ENCODE data around the gene CHRNA7. TPM values are rescaled to one million over a fixed set of nuclear protein-coding genes. Genes with fewer than 3 reads are reported as not detected.

Gene CHRNA7
- total RNA-seq, 1 donor from 2014 or later = 9.5 TPM

- DNase-seq (ENCODE audit: low read depth, low spot score) = no peak
- Mint-ChIP-seq H3K4me1 (peaks cover 13% of the 10 kb centered on the region), H3K27me3 (ENCODE audit: low read depth) (no peaks in the 10 kb centered on the region)
These were observed 66.8 kb downstream of the CHRNA7 start for GRCh38 chr15:32096916-32097617.

GRCh38 chr15:32098033-32098432 lies 67.7 kb downstream of the CHRNA7 start:
- DNase-seq (ENCODE audit: low read depth, low spot score) = no peak
- no peaks in the 10 kb centered on the region for H3K36me3 Mint-ChIP-seq (ENCODE audit: low read depth)
- no peak overlapping the region for H3K27ac Mint-ChIP-seq (ENCODE audit: unreplicated experiment)
- H3K27me3 Mint-ChIP-seq (ENCODE audit: low read depth) = no peaks in the 10 kb centered on the region
- TF ChIP-seq CTCF (conservative IDR thresholded peaks at IDR 0.05) = no peak
- H3K4me1 Mint-ChIP-seq = peaks cover 13% of the 10 kb centered on the region
- no peak overlapping the region for H3K4me3 Mint-ChIP-seq
- no peaks in the 10 kb centered on the region for H3K9me3 Mint-ChIP-seq

More at GRCh38 chr15:32096916-32097617, 66.8 kb downstream of the CHRNA7 start:
- Mint-ChIP-seq H3K9me3 (no peaks in the 10 kb centered on the region), H3K4me3 (no peak overlapping the region), H3K27ac (ENCODE audit: unreplicated experiment) (no peak overlapping the region), H3K36me3 (ENCODE audit: low read depth) (no peaks in the 10 kb centered on the region)
- no peak for TF ChIP-seq CTCF (conservative IDR thresholded peaks at IDR 0.05)

GRCh38 chr15:32099097-32099785 lies 68.9 kb downstream of the CHRNA7 start:
- no peaks in the 10 kb centered on the region for H3K27me3 Mint-ChIP-seq (ENCODE audit: low read depth)
- peaks cover 3% of the 10 kb centered on the region for H3K36me3 Mint-ChIP-seq (ENCODE audit: low read depth)
- peaks cover 13% of the 10 kb centered on the region for H3K4me1 Mint-ChIP-seq
- no peak for DNase-seq (ENCODE audit: low read depth, low spot score)
- H3K9me3 Mint-ChIP-seq = no peaks in the 10 kb centered on the region
- TF ChIP-seq CTCF (conservative IDR thresholded peaks at IDR 0.05) = no peak
- H3K27ac Mint-ChIP-seq (ENCODE audit: unreplicated experiment) = no peak overlapping the region
- H3K4me3 Mint-ChIP-seq = no peak overlapping the region

DNA sequence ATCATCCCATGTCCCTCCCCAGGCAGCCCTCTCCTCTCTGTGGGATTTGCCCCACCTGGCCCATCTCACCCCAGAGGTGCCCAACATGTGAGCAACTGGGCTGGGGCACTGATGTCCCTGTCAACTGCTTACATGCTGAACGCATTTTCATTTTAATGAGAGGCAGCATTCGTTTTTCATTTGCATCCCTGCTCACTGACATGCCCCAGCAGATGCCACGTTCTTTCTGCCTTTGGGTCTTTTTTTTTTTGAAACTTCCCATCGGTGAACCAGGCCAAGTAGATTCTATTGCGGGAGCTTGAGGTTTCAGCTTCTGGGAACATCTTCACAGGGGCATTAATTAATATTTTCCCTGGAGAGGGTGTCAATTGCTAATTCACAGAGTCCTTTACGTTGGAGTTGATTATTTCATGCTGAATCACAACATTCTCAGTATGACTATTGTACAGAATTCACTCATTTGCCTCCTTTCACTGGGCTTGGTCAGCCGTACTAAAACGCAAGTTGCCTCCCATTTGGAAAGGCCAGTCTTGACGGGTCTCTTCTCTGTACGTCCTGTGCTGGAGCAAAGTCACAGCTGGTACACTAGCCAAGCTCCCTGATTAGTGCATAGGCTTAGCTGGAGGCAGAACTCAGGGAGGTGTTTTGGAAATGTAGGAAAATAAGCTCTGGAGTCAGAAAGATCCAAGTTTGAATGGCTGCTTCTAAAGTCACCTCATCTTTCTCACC lies 69.8 kb downstream of the CHRNA7 start:
- H3K9me3 Mint-ChIP-seq = no peaks in the 10 kb centered on the region
- TF ChIP-seq CTCF (conservative IDR thresholded peaks at IDR 0.05) = no peak
- peaks cover 13% of the 10 kb centered on the region for H3K4me1 Mint-ChIP-seq
- H3K36me3 Mint-ChIP-seq (ENCODE audit: low read depth) = peaks cover 3% of the 10 kb centered on the region
- H3K4me3 Mint-ChIP-seq = no peak overlapping the region
- no peak for DNase-seq (ENCODE audit: low read depth, low spot score)
- no peak overlapping the region for H3K27ac Mint-ChIP-seq (ENCODE audit: unreplicated experiment)
- H3K27me3 Mint-ChIP-seq (ENCODE audit: low read depth) = no peaks in the 10 kb centered on the region

DNA sequence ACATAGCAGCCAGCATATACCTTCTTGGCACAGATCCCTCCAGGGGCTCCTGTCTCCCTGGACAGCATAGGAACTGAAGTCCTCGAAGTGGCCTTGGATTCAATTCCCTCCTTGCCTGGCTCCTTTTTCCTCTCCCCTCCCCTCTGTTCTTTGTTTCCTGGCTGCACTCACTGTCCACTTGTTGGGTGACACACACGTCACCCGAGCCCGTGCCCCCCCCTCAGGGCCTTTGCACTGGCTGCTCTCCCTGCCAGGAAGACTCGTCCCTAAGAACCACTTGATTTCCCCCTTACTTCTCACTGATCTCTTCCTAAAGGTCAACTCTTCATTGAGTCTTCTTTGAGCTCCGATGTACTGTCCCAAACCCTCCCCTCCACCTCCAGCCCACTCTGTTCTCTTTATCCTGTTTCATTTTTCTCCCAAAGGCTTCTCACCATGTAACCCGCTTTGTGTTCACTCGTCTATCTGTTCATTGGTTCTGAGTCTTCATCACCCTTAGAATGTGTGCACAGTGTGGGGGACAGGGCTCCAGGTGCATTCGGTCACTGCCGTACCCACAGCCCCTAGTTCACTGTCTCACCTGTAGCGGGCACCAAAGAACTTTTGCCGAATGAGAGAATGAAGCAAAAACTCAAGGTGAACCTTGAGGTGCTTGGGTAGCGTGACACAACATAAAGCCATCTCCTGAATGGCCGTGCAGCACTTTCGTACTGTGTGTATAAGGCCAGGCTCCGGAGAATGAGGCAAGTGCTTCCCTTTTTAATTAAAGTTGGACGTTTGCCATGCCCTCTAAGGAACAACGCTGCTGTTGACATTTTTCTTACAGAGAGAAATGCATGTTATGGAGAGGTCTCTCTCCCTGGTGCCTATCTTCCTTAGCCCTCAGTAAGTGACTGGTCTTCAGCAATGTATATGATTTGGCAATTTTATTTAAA lies 74.0 kb downstream of the CHRNA7 start:
- TF ChIP-seq CTCF (conservative IDR thresholded peaks at IDR 0.05) = no peak
- H3K27me3 Mint-ChIP-seq (ENCODE audit: low read depth) = no peaks in the 10 kb centered on the region
- no peak overlapping the region for H3K27ac Mint-ChIP-seq (ENCODE audit: unreplicated experiment)
- H3K4me3 Mint-ChIP-seq = no peak overlapping the region
- peaks cover 3% of the 10 kb centered on the region for H3K36me3 Mint-ChIP-seq (ENCODE audit: low read depth)
- H3K9me3 Mint-ChIP-seq = no peaks in the 10 kb centered on the region
- DNase-seq (ENCODE audit: low read depth, low spot score) = no peak
- H3K4me1 Mint-ChIP-seq = peaks cover 13% of the 10 kb centered on the region
